Measurements from ENCODE around the gene C22orf39.

DNA sequence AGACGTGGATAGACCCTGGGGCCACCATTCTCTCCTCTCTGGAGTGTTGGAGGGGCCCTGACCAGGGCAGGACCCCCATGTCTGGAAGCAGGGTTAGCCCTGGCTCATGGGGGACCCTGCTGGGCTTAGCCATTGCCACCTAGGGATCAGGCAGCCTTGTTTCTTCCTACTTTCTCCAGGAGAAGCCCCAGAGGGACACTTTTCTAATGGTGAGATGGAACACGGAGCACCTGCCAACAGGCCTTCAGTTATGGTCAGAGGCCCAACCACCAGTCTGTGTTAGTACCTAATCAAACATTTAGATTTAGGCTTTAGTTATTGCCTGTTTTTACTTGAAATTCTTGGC, 1.9 kb upstream of the C22orf39 start:
- TF ChIP-seq, protein P1, sequence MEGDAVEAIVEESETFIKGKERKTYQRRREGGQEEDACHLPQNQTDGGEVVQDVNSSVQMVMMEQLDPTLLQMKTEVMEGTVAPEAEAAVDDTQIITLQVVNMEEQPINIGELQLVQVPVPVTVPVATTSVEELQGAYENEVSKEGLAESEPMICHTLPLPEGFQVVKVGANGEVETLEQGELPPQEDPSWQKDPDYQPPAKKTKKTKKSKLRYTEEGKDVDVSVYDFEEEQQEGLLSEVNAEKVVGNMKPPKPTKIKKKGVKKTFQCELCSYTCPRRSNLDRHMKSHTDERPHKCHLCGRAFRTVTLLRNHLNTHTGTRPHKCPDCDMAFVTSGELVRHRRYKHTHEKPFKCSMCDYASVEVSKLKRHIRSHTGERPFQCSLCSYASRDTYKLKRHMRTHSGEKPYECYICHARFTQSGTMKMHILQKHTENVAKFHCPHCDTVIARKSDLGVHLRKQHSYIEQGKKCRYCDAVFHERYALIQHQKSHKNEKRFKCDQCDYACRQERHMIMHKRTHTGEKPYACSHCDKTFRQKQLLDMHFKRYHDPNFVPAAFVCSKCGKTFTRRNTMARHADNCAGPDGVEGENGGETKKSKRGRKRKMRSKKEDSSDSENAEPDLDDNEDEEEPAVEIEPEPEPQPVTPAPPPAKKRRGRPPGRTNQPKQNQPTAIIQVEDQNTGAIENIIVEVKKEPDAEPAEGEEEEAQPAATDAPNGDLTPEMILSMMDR (IDR thresholded peaks at IDR 0.05) = no peak
- TF ChIP-seq CHD2 (IDR thresholded peaks at IDR 0.05; ENCODE audit: low read length, partially characterized antibody) (no peak), EP300 (IDR thresholded peaks at IDR 0.05; ENCODE audit: borderline replicate concordance in 1 of 2, low read depth in 1 of 2, low read length in 1 of 2) (no peak), EZH2phosphoT487 (IDR thresholded peaks at IDR 0.05; ENCODE audit: borderline replicate concordance, low read depth) (no peak), GABPA (IDR thresholded peaks at IDR 0.05; ENCODE audit: low read depth) (no peak), FOXM1 (IDR thresholded peaks at IDR 0.05; ENCODE audit: low read depth) (no peak)
- TF ChIP-seq, protein P2, sequence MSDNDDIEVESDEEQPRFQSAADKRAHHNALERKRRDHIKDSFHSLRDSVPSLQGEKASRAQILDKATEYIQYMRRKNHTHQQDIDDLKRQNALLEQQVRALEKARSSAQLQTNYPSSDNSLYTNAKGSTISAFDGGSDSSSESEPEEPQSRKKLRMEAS (IDR thresholded peaks at IDR 0.05; ENCODE audit: low read depth) = no peak
- TF ChIP-seq, protein P3, sequence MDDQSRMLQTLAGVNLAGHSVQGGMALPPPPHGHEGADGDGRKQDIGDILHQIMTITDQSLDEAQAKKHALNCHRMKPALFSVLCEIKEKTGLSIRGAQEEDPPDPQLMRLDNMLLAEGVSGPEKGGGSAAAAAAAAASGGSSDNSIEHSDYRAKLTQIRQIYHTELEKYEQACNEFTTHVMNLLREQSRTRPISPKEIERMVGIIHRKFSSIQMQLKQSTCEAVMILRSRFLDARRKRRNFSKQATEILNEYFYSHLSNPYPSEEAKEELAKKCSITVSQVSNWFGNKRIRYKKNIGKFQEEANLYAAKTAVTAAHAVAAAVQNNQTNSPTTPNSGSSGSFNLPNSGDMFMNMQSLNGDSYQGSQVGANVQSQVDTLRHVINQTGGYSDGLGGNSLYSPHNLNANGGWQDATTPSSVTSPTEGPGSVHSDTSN (IDR thresholded peaks at IDR 0.05) = no peak
- TF ChIP-seq, protein P4, sequence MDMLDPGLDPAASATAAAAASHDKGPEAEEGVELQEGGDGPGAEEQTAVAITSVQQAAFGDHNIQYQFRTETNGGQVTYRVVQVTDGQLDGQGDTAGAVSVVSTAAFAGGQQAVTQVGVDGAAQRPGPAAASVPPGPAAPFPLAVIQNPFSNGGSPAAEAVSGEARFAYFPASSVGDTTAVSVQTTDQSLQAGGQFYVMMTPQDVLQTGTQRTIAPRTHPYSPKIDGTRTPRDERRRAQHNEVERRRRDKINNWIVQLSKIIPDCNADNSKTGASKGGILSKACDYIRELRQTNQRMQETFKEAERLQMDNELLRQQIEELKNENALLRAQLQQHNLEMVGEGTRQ (IDR thresholded peaks at IDR 0.05; ENCODE audit: borderline replicate concordance, low read depth, low read length) = no peak

All from SK-N-SH (cell line).